Fibroblast of villous mesenchyme (primary cell): ENCODE data around the gene OAS2. TPM values are rescaled to one million over a fixed set of nuclear protein-coding genes. Genes with fewer than 3 reads are reported as not detected.

Experiments
- DNase-seq: peaks from one replicate; pipeline ENCODE4 v3.0.0-alpha.2; 2010; ENCODE audit warnings: low read depth
- H3K4me3 ChIP-seq: 2 replicates; pipeline ENCODE4 v1.5.1; 2011; ENCODE audit warnings: low read depth, mild to moderate bottlenecking, low read length
- total RNA-seq: library from RNA; depleted of rRNA; stranded (reverse); fragments of >200 nt; gene quantifications from 2 replicates; pipeline ENCODE4 v1.2.3, GENCODE V29; 2012
- TF ChIP-seq, protein P1 (sequence below): IDR thresholded peaks from 2 replicates; pipeline ENCODE4 v1.5.1; 2012; ENCODE audit warnings: low read depth, mild to moderate bottlenecking, low read length; ENCODE audit not compliant: insufficient read depth

Gene OAS2
- total RNA-seq, 1 donor = 5.6 TPM

DNA sequence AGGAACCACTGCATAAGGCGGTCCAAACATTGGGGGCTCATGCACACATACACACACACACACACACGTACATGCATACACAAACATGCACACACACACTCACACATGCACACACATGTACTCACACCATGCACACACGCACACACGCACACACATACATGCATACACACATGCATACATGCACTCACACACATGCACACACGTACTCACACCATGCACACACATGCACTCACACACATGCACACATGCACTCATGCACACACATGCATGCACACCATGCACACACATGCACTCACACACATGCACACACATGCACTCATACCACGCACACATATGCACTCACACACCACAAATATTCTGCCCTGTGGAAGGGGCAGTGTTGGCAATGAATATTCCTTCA, 22.1 kb downstream of the OAS2 start:
- TF ChIP-seq, protein P1, sequence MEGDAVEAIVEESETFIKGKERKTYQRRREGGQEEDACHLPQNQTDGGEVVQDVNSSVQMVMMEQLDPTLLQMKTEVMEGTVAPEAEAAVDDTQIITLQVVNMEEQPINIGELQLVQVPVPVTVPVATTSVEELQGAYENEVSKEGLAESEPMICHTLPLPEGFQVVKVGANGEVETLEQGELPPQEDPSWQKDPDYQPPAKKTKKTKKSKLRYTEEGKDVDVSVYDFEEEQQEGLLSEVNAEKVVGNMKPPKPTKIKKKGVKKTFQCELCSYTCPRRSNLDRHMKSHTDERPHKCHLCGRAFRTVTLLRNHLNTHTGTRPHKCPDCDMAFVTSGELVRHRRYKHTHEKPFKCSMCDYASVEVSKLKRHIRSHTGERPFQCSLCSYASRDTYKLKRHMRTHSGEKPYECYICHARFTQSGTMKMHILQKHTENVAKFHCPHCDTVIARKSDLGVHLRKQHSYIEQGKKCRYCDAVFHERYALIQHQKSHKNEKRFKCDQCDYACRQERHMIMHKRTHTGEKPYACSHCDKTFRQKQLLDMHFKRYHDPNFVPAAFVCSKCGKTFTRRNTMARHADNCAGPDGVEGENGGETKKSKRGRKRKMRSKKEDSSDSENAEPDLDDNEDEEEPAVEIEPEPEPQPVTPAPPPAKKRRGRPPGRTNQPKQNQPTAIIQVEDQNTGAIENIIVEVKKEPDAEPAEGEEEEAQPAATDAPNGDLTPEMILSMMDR = no peak
- no peak for DNase-seq
- H3K4me3 ChIP-seq = no peak overlapping the region

DNA sequence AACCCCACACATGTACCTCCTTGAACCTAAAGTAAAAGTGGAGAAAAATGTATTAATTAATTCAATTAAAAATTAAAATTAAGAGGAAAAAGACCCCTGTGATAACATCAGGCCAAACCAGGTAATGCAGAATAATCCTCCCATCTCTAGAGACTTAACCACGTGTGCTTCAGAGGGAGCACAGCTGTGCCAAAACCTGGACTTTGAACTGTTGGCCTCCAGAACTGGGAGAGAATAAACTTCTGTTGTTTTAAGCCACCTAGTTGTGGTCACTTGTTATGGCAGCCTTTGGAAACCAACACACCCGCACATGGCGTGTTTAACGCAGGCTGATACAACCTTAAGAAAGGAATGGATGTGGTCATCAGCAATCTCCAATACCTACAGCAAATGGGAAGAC, 23.8 kb downstream of the OAS2 start:
- TF ChIP-seq, protein P1 = no peak
- no peak for DNase-seq
- no peak overlapping the region for H3K4me3 ChIP-seq

DNA sequence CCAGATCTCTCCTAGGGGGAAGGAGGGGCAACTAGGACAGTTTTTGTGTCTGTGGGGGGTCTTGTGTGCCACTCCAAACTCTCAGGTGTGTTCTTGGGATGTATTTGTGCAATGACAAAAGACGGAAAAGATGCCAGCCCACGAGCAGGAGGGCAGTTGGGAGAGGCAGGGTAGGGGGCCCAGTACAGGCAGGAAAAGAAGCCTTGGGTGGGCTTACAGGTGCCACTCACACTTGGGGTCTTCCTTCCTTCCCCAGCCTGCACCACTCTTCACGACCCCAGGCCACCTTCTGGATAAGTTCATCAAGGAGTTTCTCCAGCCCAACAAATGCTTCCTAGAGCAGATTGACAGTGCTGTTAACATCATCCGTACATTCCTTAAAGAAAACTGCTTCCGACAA, 24.4 kb downstream of the OAS2 start:
- TF ChIP-seq, protein P1 = no peak
- no peak overlapping the region for H3K4me3 ChIP-seq
- no peak for DNase-seq

DNA sequence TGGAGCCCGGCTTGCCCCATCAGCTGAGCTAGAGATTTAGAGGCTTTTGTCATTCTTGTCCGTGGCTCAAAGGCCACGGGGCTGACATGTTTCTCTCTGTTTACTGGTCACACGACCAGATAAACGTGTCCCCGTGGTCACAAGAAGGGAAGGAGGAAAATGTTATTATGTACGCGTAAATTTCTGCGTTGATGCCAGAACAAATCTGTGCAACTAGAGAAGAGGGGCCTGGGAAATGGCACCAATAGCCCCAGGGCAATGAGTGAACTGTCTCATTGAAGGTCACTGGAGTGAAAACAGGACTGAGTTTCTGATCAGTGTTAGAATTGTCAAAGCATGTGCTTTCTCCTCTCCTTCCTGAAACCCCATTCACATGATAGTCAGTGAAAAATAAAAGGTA, 25.3 kb downstream of the OAS2 start:
- no peak overlapping the region for H3K4me3 ChIP-seq
- DNase-seq = no peak
- TF ChIP-seq, protein P1 = no peak

DNA sequence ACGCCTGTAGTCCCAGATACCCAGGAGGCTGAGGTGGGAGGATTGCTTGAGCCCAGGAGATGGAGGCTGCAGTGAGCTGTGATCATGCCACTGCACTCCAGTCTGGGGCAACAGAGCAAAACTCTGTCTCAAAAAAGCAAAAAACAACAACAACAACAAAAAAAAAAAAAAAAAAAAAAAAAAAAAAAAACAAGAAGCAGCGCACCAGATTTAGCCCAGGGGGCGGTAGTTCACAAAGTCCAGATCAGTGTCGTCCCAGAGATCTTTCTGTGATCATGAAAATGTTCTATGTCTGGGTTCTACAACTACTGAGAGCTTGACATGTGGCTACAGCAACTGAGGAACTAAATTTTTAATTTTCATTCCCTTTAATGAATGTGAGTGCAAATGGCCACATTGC, 27.4 kb downstream of the OAS2 start:
- TF ChIP-seq, protein P1 = peak; percentile 45
- no peak overlapping the region for H3K4me3 ChIP-seq
- peak; percentile 8 for DNase-seq

DNA sequence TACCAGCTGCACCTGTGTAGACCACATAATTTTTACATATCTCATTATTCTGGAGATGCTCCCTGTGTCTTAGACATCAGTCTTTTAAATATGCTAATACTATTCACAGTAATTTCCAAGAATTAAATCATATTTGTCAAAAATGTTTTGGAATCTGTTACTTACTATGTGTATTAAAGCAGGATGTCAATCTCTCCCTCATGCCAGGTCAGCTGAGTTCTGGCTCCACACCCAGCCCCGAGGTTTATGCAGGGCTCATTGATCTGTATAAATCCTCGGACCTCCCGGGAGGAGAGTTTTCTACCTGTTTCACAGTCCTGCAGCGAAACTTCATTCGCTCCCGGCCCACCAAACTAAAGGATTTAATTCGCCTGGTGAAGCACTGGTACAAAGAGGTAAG, 27.9 kb downstream of the OAS2 start:
- TF ChIP-seq, protein P1 = no peak
- DNase-seq = no peak
- H3K4me3 ChIP-seq = no peak overlapping the region

DNA sequence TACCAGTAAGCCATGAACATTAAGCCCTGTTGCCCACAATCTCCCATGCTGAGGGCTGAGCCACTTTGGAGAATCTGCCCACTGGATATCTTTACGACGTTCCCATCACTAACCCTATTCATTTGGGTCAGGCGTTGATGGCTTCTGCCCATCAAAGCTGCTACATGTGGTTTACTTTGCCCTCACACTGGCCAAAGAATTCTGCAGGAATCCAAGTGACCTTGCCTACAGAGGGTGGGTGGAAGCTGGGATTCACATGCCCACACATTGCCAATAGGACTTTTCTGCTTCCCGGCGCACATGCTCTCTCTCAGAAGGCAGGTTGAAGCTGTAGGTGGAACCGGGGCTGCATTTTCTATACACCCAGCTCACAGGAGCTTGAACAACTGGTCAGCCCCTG, 28.3 kb downstream of the OAS2 start:
- TF ChIP-seq, protein P1 = no peak
- H3K4me3 ChIP-seq = no peak overlapping the region
- DNase-seq = no peak
